ENCODE measurements around the gene RCAN3.

DNA sequence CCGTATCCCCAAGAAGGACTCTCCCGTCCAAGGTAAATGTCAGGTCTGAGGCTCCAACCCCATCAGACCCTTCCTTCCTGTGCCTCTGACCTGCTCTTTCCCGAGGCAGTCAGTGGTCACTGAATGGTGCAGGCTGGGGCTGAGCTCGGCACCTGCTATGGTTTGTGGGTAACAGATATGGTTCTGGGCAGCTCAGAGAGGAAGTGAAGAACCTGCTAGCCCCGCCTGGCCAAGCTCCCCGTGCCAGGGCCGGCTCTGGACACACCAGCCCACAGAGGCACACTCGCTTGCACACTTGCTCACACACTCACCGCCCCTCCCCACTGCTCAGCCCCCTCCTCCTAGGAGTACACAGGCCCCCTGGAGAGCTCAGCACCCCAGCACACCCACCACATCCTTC lies 69.7 kb downstream of the RCAN3 start:
- no peak for TF ChIP-seq SUZ12 (IDR thresholded peaks at IDR 0.05; ENCODE audit: extremely low read depth, insufficient read depth, insufficient read length)
- TF ChIP-seq YY1 (IDR thresholded peaks at IDR 0.05; ENCODE audit: insufficient read depth, insufficient read length): no peak
- TF ChIP-seq ZNF274 (IDR thresholded peaks at IDR 0.05; ENCODE audit: low read depth, low read length): no peak

Measured in NT2/D1 (cell line).